GM12891 (cell line): ENCODE results near the gene LPAR2.

Source experiments
- PAX5 ChIP-seq: IDR thresholded peaks from 2 replicates; pipeline ENCODE4 v1.6.1; 2011; ENCODE audit warnings: low read length, moderate library complexity, mild to moderate bottlenecking; ENCODE audit not compliant: insufficient read depth, severe bottlenecking
- POLR2A ChIP-seq: IDR thresholded peaks from 2 replicates; pipeline ENCODE4 v1.6.1; 2011; ENCODE audit warnings: low read depth, low read length, control low read depth
- POLR2AphosphoS5 ChIP-seq: IDR thresholded peaks from 2 replicates; pipeline ENCODE4 v1.6.1; 2011; ENCODE audit warnings: low read depth, low read length, control low read depth
- TAF1 ChIP-seq: IDR thresholded peaks from 2 replicates; pipeline ENCODE4 v1.6.1; 2011; ENCODE audit warnings: low read depth, low read length, control low read depth

DNA sequence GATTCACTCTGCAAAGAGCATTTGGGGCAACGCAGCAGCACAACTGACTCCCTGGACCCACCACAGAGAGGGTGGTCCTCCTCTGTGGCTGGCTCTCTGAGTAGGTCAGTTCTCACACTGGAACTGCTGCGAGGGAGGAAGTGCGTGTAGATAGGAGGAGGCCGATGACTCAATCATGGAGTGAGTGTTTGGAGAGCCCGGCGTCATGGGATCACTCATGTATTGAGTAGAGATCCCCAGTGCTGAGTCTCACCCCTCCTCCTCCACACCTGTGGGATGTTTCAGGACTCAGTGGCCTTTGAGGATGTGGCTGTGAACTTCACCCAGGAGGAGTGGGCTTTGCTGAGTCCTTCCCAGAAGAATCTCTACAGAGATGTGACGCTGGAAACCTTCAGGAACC lies 49.6 kb upstream of the LPAR2 start:
- TF ChIP-seq POLR2A (no peak), POLR2AphosphoS5 (no peak), TAF1 (no peak), PAX5 (no peak)
